ENCODE measurements around the gene MAP7D1. TPM values are rescaled to one million over a fixed set of nuclear protein-coding genes. Genes with fewer than 3 reads are reported as not detected.

The MAP7D1 gene
- total RNA-seq, 2 donors from 2014 or later: 119 to 120 TPM

GRCh38 chr1:36108314-36108713 lies 47.6 kb upstream of the MAP7D1 start:
- H3K4me3 ChIP-seq (ENCODE audit: low read length): no peak overlapping the region
- Mint-ChIP-seq H3K36me3 (ENCODE audit: low read depth) (no peaks in the 10 kb centered on the region), H3K27ac (no peak overlapping the region), H3K4me1 (no peaks in the 10 kb centered on the region), H3K9me3 (no peaks in the 10 kb centered on the region), H3K27me3 (ENCODE audit: insufficient read depth) (no peaks in the 10 kb centered on the region), H3K4me3 (no peak overlapping the region)
- DNase-seq: no peak
- H3K27ac ChIP-seq (ENCODE audit: low read depth, low read length): no peak overlapping the region
- TF ChIP-seq CTCF (conservative IDR thresholded peaks at IDR 0.05): no peak
- WGBS, 2 experiments (ENCODE audit: insufficient coverage in 1 of 2, insufficient read length in 1 of 2): 89 to 91% methylated on average over 12 to 14 of the region's 14 CpGs
- H3K9ac ChIP-seq (ENCODE audit: extremely low read depth, low read length, poor library complexity, severe bottlenecking): no peak overlapping the region
- no peaks in the 10 kb centered on the region for H3K27me3 ChIP-seq (ENCODE audit: control insufficient read depth, insufficient read depth, low read length, poor library complexity, severe bottlenecking)
- no peaks in the 10 kb centered on the region for H3K36me3 ChIP-seq (ENCODE audit: control insufficient read depth, insufficient read depth, low read length)
- H3K9me3 ChIP-seq (ENCODE audit: control insufficient read depth, low read length): no peaks in the 10 kb centered on the region
- no peaks in the 10 kb centered on the region for H3K4me1 ChIP-seq (ENCODE audit: control insufficient read depth, insufficient read depth, low read length)

- H3K9me3 Mint-ChIP-seq: no peaks in the 10 kb centered on the region
- H3K4me3 ChIP-seq (ENCODE audit: low read length): no peak overlapping the region
- no peak overlapping the region for H3K27ac ChIP-seq (ENCODE audit: low read depth, low read length)
- H3K27ac Mint-ChIP-seq: no peak overlapping the region
- no peaks in the 10 kb centered on the region for H3K36me3 ChIP-seq (ENCODE audit: control insufficient read depth, insufficient read depth, low read length)
- DNase-seq: no peak
- no peaks in the 10 kb centered on the region for H3K4me1 ChIP-seq (ENCODE audit: control insufficient read depth, insufficient read depth, low read length)
- no peaks in the 10 kb centered on the region for H3K36me3 Mint-ChIP-seq (ENCODE audit: low read depth)
- no peaks in the 10 kb centered on the region for H3K27me3 Mint-ChIP-seq (ENCODE audit: insufficient read depth)
- 91 to 94% methylated on average over 7 to 11 of the region's 11 CpGs for whole genome bisulfite sequencing, 2 experiments (ENCODE audit: insufficient coverage in 1 of 2, insufficient read length in 1 of 2)
- H3K27me3 ChIP-seq (ENCODE audit: control insufficient read depth, insufficient read depth, low read length, poor library complexity, severe bottlenecking): no peaks in the 10 kb centered on the region
- H3K4me3 Mint-ChIP-seq: no peak overlapping the region
- H3K4me1 Mint-ChIP-seq: no peaks in the 10 kb centered on the region
- TF ChIP-seq CTCF (conservative IDR thresholded peaks at IDR 0.05): no peak
- H3K9me3 ChIP-seq (ENCODE audit: control insufficient read depth, low read length): no peaks in the 10 kb centered on the region
- H3K9ac ChIP-seq (ENCODE audit: extremely low read depth, low read length, poor library complexity, severe bottlenecking): no peak overlapping the region
Measured at GRCh38 chr1:36109041-36109679, 46.8 kb upstream of the MAP7D1 start.

GRCh38 chr1:36111151-36111550 lies 44.8 kb upstream of the MAP7D1 start:
- no peak overlapping the region for H3K27ac ChIP-seq (ENCODE audit: low read depth, low read length)
- Mint-ChIP-seq H3K4me1 (no peaks in the 10 kb centered on the region), H3K27me3 (ENCODE audit: insufficient read depth) (no peaks in the 10 kb centered on the region), H3K36me3 (ENCODE audit: low read depth) (no peaks in the 10 kb centered on the region), H3K27ac (no peak overlapping the region), H3K4me3 (no peak overlapping the region), H3K9me3 (no peaks in the 10 kb centered on the region)
- H3K4me1 ChIP-seq (ENCODE audit: control insufficient read depth, insufficient read depth, low read length): no peaks in the 10 kb centered on the region
- no peak overlapping the region for H3K4me3 ChIP-seq (ENCODE audit: low read length)
- no peak overlapping the region for H3K9ac ChIP-seq (ENCODE audit: extremely low read depth, low read length, poor library complexity, severe bottlenecking)
- no peaks in the 10 kb centered on the region for H3K27me3 ChIP-seq (ENCODE audit: control insufficient read depth, insufficient read depth, low read length, poor library complexity, severe bottlenecking)
- no peaks in the 10 kb centered on the region for H3K9me3 ChIP-seq (ENCODE audit: control insufficient read depth, low read length)
- no peak for DNase-seq
- 87 to 92% methylated on average over 2 to 4 of the region's 4 CpGs for WGBS, 2 experiments (ENCODE audit: insufficient coverage in 1 of 2, insufficient read length in 1 of 2)
- H3K36me3 ChIP-seq (ENCODE audit: control insufficient read depth, insufficient read depth, low read length): no peaks in the 10 kb centered on the region
- TF ChIP-seq CTCF (conservative IDR thresholded peaks at IDR 0.05): no peak

Data from endodermal cell (in vitro differentiated cells).